GM18858 (cell line): Measurements from ENCODE around the gene SLC9A3.
"Not testable (repeated sequence)": the region's sequence is repeated elsewhere in the genome, so short reads cannot be mapped to it uniquely, and the experiment has no call there.

Experiments
- ATAC-seq: cut with Tn5 transposase; IDR thresholded peaks from one replicate; pipeline ENCODE4 v1.9.1; 2021; ENCODE audit not compliant: unreplicated experiment

The SLC9A3 gene

GRCh38 chr5:491119-491855, 33.0 kb downstream of the SLC9A3 start:
- ATAC-seq, result no peak

DNA sequence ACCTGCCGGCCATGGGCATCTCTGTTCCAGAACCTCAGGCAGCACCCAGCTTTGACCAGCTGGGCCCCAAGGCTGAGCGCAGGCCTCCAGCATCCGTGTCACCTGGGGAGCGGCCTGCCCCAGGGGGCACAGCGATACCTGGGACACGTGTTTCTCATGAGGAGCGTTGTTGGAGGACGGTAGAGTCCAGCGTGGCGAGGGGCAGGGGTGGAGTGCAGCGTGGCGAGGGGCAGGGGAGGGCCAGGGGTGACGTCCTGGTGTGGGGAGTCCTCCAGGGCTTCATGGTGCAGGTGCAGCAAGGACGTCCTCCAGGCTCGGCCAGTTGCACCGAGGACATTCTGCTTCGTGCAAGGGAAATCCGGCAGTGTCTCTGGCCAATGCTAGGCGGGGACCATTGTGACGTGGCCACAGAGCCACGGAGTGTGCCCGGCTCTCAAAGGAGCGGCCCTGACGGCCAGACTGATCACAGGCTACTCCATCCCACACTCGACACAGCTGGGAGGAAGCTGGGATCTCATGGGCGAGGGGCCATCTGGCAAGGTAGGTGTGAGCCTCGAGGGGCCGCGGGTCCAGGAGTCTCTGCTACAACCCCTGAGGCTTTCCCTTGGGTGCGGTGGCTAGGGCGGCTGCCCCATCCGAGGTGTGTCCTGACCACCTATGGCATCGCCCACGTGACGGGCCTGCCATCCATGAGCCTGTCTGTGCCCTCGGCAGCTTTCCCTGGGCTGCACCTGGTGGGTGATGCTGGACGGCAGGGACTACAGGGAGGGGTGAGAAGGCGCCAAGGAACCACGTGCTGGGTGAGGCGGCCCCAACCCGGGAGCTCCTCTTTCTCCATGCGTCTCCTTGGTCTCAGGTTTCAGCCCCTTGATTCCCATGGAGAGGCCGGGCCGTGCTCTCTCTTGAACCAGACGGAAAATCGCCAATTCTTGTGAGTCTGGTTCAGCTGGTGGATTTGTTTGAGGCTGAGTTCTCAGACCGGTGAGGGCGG, 33.8 kb downstream of the SLC9A3 start:
- no peak for ATAC-seq

GRCh38 chr5:489689-490080, 34.6 kb downstream of the SLC9A3 start:
- ATAC-seq, result no peak

DNA sequence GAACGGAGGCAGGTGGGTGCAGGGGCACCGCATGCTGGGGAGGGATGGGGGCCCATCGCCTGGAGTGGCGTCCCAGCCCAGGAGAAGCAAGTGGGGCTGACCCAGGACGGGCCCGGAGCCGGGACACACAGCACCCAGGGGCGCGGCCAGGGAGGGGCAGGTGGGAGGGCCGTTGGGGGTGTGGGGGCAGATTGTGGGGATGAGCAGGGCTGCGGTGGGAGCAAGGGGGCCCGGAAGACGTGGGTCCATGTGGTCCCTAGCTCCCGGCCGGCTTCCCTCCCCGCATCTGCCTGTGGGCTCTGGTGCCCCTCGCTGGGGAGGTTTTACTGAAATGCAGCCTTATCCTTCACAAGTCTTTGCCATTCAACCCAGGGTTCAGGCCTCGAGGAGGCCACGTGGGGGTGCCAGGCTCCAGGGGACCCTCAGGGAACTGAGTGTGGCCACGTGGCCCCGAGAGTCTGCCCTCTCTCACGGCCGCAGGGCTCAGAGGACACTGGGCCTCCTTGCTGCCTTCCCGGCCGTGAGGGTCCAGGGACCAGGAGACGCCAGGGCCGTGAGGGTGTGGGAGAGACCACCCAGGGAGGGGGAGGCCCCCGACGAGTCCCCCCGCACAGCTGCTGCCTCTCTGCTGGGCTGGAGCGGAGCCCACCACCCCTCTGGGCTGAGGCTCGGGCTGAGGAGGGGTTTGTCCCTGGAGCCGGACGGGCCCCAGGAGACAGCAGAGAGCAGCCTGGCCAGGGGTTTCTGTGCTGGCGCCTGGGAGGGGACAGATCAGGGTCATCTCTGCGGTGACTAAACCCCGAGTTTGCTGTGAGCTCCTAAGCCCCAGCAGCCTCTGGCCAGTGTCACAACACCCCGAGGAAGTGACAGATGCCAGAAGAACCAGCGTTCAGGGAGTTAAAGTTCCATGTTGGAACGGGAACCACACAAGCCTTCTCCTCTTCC, 35.2 kb downstream of the SLC9A3 start:
- no peak for ATAC-seq

- ATAC-seq, result no peak
These were observed 36.0 kb downstream of the SLC9A3 start for GRCh38 chr5:488241-488640.

- not testable (repeated sequence) for ATAC-seq
These were observed 37.7 kb downstream of the SLC9A3 start for GRCh38 chr5:486597-486996.

DNA sequence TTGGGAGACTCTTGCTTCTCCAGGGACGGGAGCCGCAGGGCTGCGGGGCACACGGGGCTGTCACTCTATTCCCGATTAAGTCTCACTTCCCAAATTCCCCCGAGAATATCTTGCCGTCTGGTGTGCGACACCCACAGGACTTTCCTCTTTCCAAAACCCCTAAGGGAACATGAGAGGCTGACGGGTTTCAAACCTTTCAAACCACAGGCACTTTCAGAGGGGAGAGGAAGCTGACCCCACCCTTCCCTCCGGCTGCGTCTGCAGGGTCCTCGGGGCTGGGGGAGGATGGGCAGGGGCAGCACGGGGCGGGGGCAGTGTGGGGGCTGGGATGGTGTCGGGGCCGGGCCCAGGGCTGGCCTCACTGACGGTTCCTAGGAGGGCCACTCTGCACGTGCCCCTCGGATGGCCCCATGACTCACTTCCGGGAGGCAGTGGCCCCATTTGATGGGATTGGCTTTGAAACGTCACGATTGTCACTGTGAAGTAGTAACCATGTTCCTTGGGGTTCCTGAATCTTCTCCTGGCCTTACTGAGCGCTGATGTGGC, 38.2 kb downstream of the SLC9A3 start:
- no peak for ATAC-seq

DNA sequence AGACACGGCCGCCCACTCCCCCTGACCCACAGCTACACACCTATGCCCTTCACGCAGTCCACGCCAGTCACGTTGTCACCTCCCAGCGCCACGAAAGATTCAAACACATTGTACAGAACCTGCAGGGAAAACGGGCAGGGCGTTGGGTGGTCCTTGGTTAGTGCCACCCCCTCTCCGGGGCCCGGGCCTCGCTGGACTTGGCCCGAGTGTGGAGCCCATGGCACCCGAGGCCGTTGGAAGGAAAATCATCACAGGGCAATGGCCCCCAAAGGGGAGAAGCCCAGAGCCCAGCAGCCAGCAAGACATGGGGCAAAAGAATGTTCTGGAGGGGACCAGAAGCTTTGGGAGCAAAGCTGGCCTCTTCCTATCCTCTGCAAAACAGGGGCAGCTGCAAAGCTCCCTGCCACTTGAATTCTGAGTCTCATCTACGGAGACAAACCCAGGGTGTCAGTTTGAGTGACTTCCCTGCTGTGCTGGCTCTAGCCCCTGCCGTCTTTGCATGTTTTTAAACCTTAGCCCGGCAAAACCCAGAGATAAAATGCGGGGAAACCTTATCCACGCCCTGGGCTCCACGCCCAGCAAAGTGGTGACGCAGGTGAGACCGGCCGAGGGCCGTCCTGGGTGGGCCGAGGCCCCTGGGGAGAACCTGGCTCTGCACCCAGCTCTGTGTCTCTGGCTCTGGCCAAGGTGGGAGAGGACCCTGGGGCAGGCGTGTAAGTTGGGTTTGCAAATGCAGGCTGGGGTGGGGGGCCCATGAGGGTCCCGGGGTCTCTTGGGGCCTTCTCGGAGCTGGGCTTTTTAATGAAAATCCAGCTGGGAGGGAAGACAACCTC, 38.9 kb downstream of the SLC9A3 start:
- ATAC-seq, result no peak

DNA sequence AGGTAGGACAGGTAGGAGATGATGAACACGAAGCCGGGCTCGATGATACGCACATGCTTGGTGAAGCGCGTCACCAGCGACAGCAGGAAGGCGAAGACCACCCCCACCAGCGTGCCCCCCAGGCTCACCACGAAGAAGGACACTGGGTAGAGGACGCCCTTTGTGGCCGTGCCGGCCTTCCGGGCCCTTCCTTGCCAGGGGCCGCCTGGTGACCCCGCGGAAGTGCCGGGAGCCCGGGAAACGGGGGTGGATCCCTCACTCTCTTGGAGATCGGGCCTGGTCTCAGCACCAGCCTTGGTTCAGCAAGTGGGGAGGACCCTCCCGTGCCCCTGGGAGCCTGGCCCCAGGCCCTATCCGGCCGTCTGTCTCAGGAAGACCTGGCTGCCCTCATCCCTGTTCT, 39.7 kb downstream of the SLC9A3 start:
- ATAC-seq, result no peak

- ATAC-seq, result no peak
These were observed 40.7 kb downstream of the SLC9A3 start for GRCh38 chr5:483434-484140.

- no peak for ATAC-seq
These were observed 41.2 kb downstream of the SLC9A3 start for GRCh38 chr5:483011-483410.

- no peak for ATAC-seq
These were observed 41.7 kb downstream of the SLC9A3 start for GRCh38 chr5:482506-482905.

GRCh38 chr5:482021-482420, 42.2 kb downstream of the SLC9A3 start:
- ATAC-seq, result no peak

- no peak for ATAC-seq
These were observed 42.9 kb downstream of the SLC9A3 start for GRCh38 chr5:481347-481746.

DNA sequence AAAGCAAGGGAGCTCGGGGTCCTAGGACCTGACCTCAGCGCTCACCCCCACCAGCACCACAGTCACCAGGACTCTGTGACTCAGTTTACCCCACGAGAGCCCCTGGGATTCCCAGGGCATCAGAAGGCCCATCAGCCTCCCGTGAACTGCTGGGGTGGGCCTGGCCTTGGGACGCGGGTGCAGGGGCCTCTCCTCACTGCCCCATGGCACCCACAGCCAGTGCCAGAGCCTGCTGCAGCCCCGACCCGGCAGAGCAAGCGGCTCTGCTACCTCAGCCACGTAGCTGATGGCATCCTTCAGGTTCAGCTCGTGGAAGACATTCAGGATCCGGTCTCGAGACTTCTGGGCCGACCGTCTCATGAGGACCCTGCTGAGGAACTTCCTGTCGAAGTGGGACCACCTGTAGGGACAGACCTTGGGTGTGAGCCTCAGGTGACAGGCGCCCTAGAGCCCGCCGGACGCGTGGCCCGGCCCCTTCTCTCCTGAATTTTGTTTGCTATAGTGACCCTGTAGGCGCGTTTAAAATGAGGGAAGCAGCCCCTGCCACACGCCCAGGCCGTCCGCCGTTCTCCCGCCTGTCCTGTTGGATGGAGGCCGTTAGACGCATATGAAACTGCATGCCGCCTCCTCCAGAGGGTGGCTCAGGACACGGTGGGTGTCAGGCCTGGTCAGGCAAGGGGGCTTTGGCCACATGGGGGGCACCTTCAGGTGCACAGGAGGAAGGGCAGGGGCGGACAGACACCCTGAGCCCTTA, 44.5 kb downstream of the SLC9A3 start:
- ATAC-seq, result no peak

DNA sequence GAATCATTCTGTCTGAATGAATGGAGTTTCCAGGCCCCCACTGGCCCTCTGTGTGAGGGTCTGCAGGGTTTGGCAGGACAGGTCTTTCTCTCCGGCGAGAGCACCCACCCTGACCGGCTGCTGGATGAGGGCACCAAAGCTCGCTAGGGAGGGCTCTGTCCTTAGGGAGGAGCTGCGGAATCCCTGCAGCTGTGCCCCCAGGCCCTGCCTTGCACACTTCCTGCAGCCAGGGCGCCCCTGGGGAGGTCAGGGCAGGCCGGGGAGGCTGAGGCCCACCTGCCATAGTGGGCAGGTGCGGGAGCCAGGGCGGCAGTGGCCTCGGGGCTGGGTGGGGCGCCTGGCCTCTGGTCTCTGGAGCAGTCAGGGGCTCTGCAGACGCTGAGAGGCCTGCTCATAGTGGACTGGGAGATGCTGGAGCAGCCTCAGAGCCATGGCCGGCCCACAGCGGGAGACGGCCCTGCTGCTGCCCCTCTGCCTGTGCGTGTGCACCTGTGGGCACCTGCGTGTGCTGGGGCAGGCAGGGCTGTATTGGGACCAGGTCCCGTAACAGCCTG, 45.2 kb downstream of the SLC9A3 start:
- ATAC-seq, result no peak

- no peak for ATAC-seq
These were observed 45.8 kb downstream of the SLC9A3 start for GRCh38 chr5:478369-478981.

- no peak for ATAC-seq
These were observed 46.4 kb downstream of the SLC9A3 start for GRCh38 chr5:477871-478270.
